H9 (cell line): ENCODE results near the gene FMNL3. TPM values are rescaled to one million over a fixed set of nuclear protein-coding genes. Genes with fewer than 3 reads are reported as not detected.
A peak's percentile ranks its signal among the peaks of the same experiment; 100 is the strongest.

ENCODE experiments used
- DNase-seq: peaks from one replicate; pipeline ENCODE4 v3.0.0-alpha.2; 2017
- H2AFZ ChIP-seq: one replicate; pipeline ENCODE4 v1.6.1; 2013; ENCODE audit warnings: mild to moderate bottlenecking, low read length, control low read depth, moderate library complexity
- H2AK5ac ChIP-seq: 2 replicates; pipeline ENCODE4 v1.6.1; 2013; ENCODE audit warnings: low read length, control low read depth, mixed read lengths; ENCODE audit not compliant: insufficient read length
- H2BK120ac ChIP-seq: one replicate; pipeline ENCODE4 v1.6.1; 2013; ENCODE audit warnings: low read depth, mild to moderate bottlenecking, low read length, control low read depth, inconsistent platforms; ENCODE audit not compliant: poor library complexity, severe bottlenecking
- H2BK12ac ChIP-seq: 2 replicates; pipeline ENCODE4 v1.6.1; 2013; ENCODE audit warnings: low read length, control low read depth, mixed read lengths, low read depth; ENCODE audit not compliant: insufficient read length
- H2BK15ac ChIP-seq: 2 replicates; pipeline ENCODE4 v1.6.1; 2013; ENCODE audit warnings: low read depth, low read length, control low read depth
- H2BK20ac ChIP-seq: one replicate; pipeline ENCODE4 v1.6.1; 2013; ENCODE audit warnings: low read depth, mild to moderate bottlenecking, low read length, control low read depth, inconsistent platforms; ENCODE audit not compliant: poor library complexity, severe bottlenecking
- H2BK5ac ChIP-seq: 2 replicates; pipeline ENCODE4 v1.6.1; 2013; ENCODE audit warnings: low read length, control low read depth, mixed read lengths; ENCODE audit not compliant: insufficient read length
- H3K14ac ChIP-seq: 2 replicates; pipeline ENCODE4 v1.6.1; 2013; ENCODE audit warnings: low read length, control low read depth; ENCODE audit not compliant: insufficient read depth
- H3K18ac ChIP-seq: 2 replicates; pipeline ENCODE4 v1.6.1; 2013; ENCODE audit warnings: low read depth, mild to moderate bottlenecking, mixed read lengths, low read length, control low read depth; ENCODE audit not compliant: insufficient read length
- H3K23ac ChIP-seq: 2 replicates; pipeline ENCODE4 v1.6.1; 2013; ENCODE audit warnings: low read length, control low read depth, mixed read lengths, low read depth; ENCODE audit not compliant: insufficient read length
- H3K23me2 ChIP-seq: 2 replicates; pipeline ENCODE4 v1.6.1; 2013; ENCODE audit warnings: low read depth, mild to moderate bottlenecking, mixed read lengths, low read length, control low read depth; ENCODE audit not compliant: insufficient read length, poor library complexity, severe bottlenecking
- H3K27ac ChIP-seq: 2 replicates; pipeline ENCODE4 v1.5.1; 2013; ENCODE audit warnings: low read length, control low read depth, mixed read lengths, low read depth; ENCODE audit not compliant: insufficient read length
- H3K27me3 ChIP-seq: 2 replicates; pipeline ENCODE4 v1.6.1; 2013; ENCODE audit warnings: low read length, control low read depth, inconsistent platforms; ENCODE audit not compliant: insufficient read depth
- H3K4ac ChIP-seq: 2 replicates; pipeline ENCODE4 v1.6.1; 2013; ENCODE audit warnings: low read depth, mild to moderate bottlenecking, control low read depth, inconsistent platforms, low read length, moderate library complexity
- H3K4me1 ChIP-seq: 2 replicates; pipeline ENCODE4 v1.6.1; 2013; ENCODE audit warnings: low read length, control low read depth, inconsistent platforms; ENCODE audit not compliant: insufficient read depth
- H3K4me2 ChIP-seq: 2 replicates; pipeline ENCODE4 v1.6.1; 2013; ENCODE audit warnings: low read length, control low read depth, mixed read lengths; ENCODE audit not compliant: insufficient read length, insufficient read depth
- H3K56ac ChIP-seq: 2 replicates; pipeline ENCODE4 v1.6.1; 2013; ENCODE audit warnings: low read depth, mild to moderate bottlenecking, mixed read lengths, low read length, control low read depth; ENCODE audit not compliant: insufficient read length
- H3K79me1 ChIP-seq: 2 replicates; pipeline ENCODE4 v1.6.1; 2013; ENCODE audit warnings: low read depth, mild to moderate bottlenecking, moderate library complexity, low read length, control low read depth, inconsistent platforms; ENCODE audit not compliant: insufficient read depth, poor library complexity, severe bottlenecking
- H3K79me2 ChIP-seq: 2 replicates; pipeline ENCODE4 v1.6.1; 2013; ENCODE audit warnings: low read length, control low read depth, inconsistent platforms; ENCODE audit not compliant: insufficient read depth
- H3K9ac ChIP-seq: 2 replicates; pipeline ENCODE4 v1.6.1; 2013; ENCODE audit warnings: low read length, control low read depth, mixed read lengths; ENCODE audit not compliant: insufficient read length; ENCODE audit errors: extremely low read depth
- H3K9me3 ChIP-seq: one replicate; pipeline ENCODE4 v1.6.1; 2013; ENCODE audit warnings: low read depth, low read length, inconsistent platforms; ENCODE audit not compliant: control insufficient read depth
- H3T11ph ChIP-seq: one replicate; pipeline ENCODE4 v1.6.1; 2013; ENCODE audit warnings: mild to moderate bottlenecking, low read length, control low read depth, inconsistent platforms
- H4K20me1 ChIP-seq: one replicate; pipeline ENCODE4 v1.6.1; 2013; ENCODE audit not compliant: control insufficient read depth, insufficient read length, insufficient read depth
- H4K5ac ChIP-seq: 2 replicates; pipeline ENCODE4 v1.6.1; 2013; ENCODE audit warnings: low read depth, mild to moderate bottlenecking, mixed read lengths, low read length, control low read depth; ENCODE audit not compliant: insufficient read length
- H4K8ac ChIP-seq: replicated peaks from 2 replicates; pipeline ENCODE4 v1.6.1; 2013; ENCODE audit warnings: low read length, control low read depth, mixed read lengths, low read depth; ENCODE audit not compliant: insufficient read length
- H4K91ac ChIP-seq: 2 replicates; pipeline ENCODE4 v1.6.1; 2013; ENCODE audit warnings: low read depth, mild to moderate bottlenecking, moderate library complexity, mixed read lengths, low read length, control low read depth; ENCODE audit not compliant: insufficient read length
- H3K27ac Mint-ChIP-seq, 3 experiments: 2 replicates in 2 of 3; 3 replicates in 1 of 3; pipeline ENCODE4 v1.8.0; 2020 to 2021; ENCODE audit warnings: mixed read lengths in 3 of 3, mild to moderate bottlenecking in 1 of 3, moderate library complexity in 1 of 3
- H3K27me3 Mint-ChIP-seq: 2 replicates; pipeline ENCODE4 v1.8.0; 2021; ENCODE audit warnings: low read depth, mild to moderate bottlenecking, moderate library complexity, mixed read lengths
- H3K36me3 Mint-ChIP-seq, 3 experiments: 2 replicates in 2 of 3; 3 replicates in 1 of 3; pipeline ENCODE4 v1.8.0; 2020 to 2021; ENCODE audit warnings: low read depth in 3 of 3, mixed read lengths in 3 of 3; ENCODE audit not compliant: insufficient read depth in 1 of 3
- H3K4me1 Mint-ChIP-seq, 2 experiments: 2 replicates each; pipeline ENCODE4 v1.8.0; 2020; ENCODE audit warnings: mixed read lengths in 2 of 2
- H3K4me3 Mint-ChIP-seq, 2 experiments: 2 replicates in 1 of 2; 3 replicates in 1 of 2; pipeline ENCODE4 v1.8.0; 2020 to 2021; ENCODE audit warnings: mild to moderate bottlenecking in 2 of 2, mixed read lengths in 2 of 2, moderate library complexity in 1 of 2
- H3K9me3 Mint-ChIP-seq, 2 experiments: 2 replicates in 1 of 2; 3 replicates in 1 of 2; pipeline ENCODE4 v1.8.0; 2020; ENCODE audit warnings: mild to moderate bottlenecking in 2 of 2, mixed read lengths in 2 of 2, moderate library complexity in 1 of 2
- WGBS: extraction: QIAGEN DNeasy Blood & Tissue Kit; methylation state at CpG from one replicate; pipeline ENCODE4 v1.1.7; 2013; ENCODE audit warnings: missing lambda C conversion rate, low lambda C conversion rate, mixed read lengths; ENCODE audit not compliant: insufficient read length; ENCODE audit errors: extremely low coverage; 5-methylcytosine and 5-hydroxymethylcytosine counted together
- total RNA-seq: library from RNA; stranded (reverse); gene quantifications from 2 replicates; pipeline ENCODE4 v1.2.1, GENCODE V29; 2021
- TF ChIP-seq, protein P1 (sequence below): fragments of 200-600 bp; sonication (generic); conservative IDR thresholded peaks from 3 replicates; pipeline ENCODE4 v1.8.0; 2021; ENCODE audit warnings: antibody characterized with exemption, mild to moderate bottlenecking

The FMNL3 gene
- total RNA-seq, 1 experiment from 2014 or later = 22.8 TPM

DNA sequence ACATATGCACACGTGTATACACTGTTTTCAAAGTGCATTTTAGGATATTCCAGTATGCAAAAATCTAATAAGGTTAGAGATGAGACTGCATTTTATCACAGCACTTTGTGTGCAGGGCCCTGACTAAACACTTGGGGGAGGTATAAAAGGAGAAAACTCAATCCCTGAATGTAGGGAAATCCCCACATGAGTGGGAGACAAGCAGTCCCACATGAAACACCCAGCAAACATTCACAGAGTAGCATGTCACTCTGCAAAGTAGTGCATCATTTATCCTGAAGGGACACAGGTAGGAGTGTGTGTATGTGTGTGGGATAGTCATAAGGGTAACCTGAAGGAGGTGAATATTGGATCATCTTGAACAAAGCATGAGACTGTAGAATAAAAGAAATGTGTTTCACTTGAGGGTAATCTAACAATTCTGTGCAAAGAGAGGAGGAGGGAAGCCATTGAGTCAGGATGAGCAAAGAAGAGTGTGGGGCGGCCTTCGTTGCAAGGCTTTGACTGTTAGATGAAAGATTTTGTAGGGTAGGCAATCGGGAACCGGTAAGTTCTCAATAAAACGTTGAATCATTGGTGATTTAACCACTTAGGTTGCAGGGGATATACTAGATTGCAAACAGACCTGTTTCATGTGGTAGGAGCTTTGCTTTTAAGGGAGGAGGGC is 80.9 kb downstream of the FMNL3 start:
- Histone ChIP-seq H2BK5ac (no peak overlapping the region), H3K23me2 (peaks cover 6% of the 10 kb centered on the region), H3K4me1 (no peaks in the 10 kb centered on the region), H3K4ac (no peak overlapping the region), H3T11ph (no peak overlapping the region), H3K9ac (no peak overlapping the region), H2BK15ac (no peak overlapping the region), H4K91ac (no peak overlapping the region), H3K23ac (no peak overlapping the region), H3K18ac (no peak overlapping the region), H3K9me3 (no peaks in the 10 kb centered on the region), H4K20me1 (no peaks in the 10 kb centered on the region), H4K5ac (no peak overlapping the region), H3K27me3 (no peaks in the 10 kb centered on the region), H3K27ac (no peak overlapping the region), H2BK20ac (no peak overlapping the region), H2BK120ac (no peak overlapping the region), H3K14ac (no peak overlapping the region), H3K79me2 (no peaks in the 10 kb centered on the region), H4K8ac (no peak overlapping the region), H2AFZ (no peak overlapping the region), H2AK5ac (no peak overlapping the region), H3K79me1 (no peaks in the 10 kb centered on the region), H2BK12ac (no peak overlapping the region), H3K56ac (no peak overlapping the region), H3K4me2 (no peak overlapping the region)
- DNase-seq = no peak
- Mint-ChIP-seq H3K27me3 (no peaks in the 10 kb centered on the region; the same call in none of the 2 replicates), H3K36me3 (no peaks in the 10 kb centered on the region; a peak in 1 of 7 replicates), H3K4me3 (no peak overlapping the region), H3K4me1 (peaks cover 23 to 24% of the 10 kb centered on the region in 2 experiments), H3K9me3 (no peaks in the 10 kb centered on the region), H3K27ac (no peak overlapping the region)
- TF ChIP-seq, protein P1, sequence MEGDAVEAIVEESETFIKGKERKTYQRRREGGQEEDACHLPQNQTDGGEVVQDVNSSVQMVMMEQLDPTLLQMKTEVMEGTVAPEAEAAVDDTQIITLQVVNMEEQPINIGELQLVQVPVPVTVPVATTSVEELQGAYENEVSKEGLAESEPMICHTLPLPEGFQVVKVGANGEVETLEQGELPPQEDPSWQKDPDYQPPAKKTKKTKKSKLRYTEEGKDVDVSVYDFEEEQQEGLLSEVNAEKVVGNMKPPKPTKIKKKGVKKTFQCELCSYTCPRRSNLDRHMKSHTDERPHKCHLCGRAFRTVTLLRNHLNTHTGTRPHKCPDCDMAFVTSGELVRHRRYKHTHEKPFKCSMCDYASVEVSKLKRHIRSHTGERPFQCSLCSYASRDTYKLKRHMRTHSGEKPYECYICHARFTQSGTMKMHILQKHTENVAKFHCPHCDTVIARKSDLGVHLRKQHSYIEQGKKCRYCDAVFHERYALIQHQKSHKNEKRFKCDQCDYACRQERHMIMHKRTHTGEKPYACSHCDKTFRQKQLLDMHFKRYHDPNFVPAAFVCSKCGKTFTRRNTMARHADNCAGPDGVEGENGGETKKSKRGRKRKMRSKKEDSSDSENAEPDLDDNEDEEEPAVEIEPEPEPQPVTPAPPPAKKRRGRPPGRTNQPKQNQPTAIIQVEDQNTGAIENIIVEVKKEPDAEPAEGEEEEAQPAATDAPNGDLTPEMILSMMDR = peak; percentile 15; the same call in 1 of the 3 replicates
- no CpG with 5 or more reads among the region's 6 CpGs for WGBS
